GM12878 (cell line): Measurements from ENCODE around the gene GLE1. TPM values are rescaled to one million over a fixed set of nuclear protein-coding genes. Genes with fewer than 3 reads are reported as not detected.

Experiments used
- ATAC-seq: fragments of 200-7000 bp; cut with Tn5 transposase; 3 replicates; pipeline ENCODE4 v1.9.1; 2020; ENCODE audit warnings: mild to moderate bottlenecking, moderate library complexity
- BruUV-seq: library from RNA; stranded (reverse); fragments of 400-500 nt; replicated peaks from 2 replicates; lab custom pipeline; 2021; lab: Mats Ljungman, UMichigan
- CTCF ChIA-PET: fragments of 300-600 bp; sonication (Branson Sonifier 250); formaldehyde crosslinking; extraction: SDS; loops from one replicate; lab custom pipeline; 2021; ENCODE audit warnings: inconsistent platforms; lab: Yijun Ruan, JAX
- POLR2A ChIA-PET: fragments of 350-600 bp; formaldehyde crosslinking; extraction: SDS; loops from one replicate; lab custom pipeline; 2021; ENCODE audit warnings: inconsistent platforms; lab: Charles Lee
- RAD21 ChIA-PET: fragments of 300-600 bp; sonication (Branson Sonifier 250); formaldehyde crosslinking; loops from one replicate; lab custom pipeline; 2023; ENCODE audit warnings: antibody characterized with exemption; ENCODE audit not compliant: unreplicated experiment; lab: Charles Lee
- SMC1A ChIA-PET: fragments of 300-600 bp; sonication (Branson Sonifier 250); formaldehyde crosslinking; loops from one replicate; lab custom pipeline; 2023; ENCODE audit not compliant: unreplicated experiment, uncharacterized antibody; lab: Charles Lee
- DNase-seq: peaks from one replicate; pipeline ENCODE4 v3.0.0-alpha.2; 2011; ENCODE audit warnings: low read depth, low spot score
- FAIRE-seq: peaks from 3 replicates; lab custom pipeline; 2011; peaks lifted over from hg19 to GRCh38; lab: Jason Lieb, UNC
- H2AFZ ChIP-seq: 2 replicates; pipeline ENCODE4 v1.6.0; 2011; ENCODE audit warnings: low read depth, low read length, control low read depth; ENCODE audit not compliant: control insufficient read depth
- H3K27ac ChIP-seq: 2 replicates; pipeline ENCODE4 v1.5.1; 2011; ENCODE audit warnings: control low read depth; ENCODE audit not compliant: control insufficient read depth, insufficient read depth
- H3K27me3 ChIP-seq, 2 experiments: replicated peaks in 1 of 2; 2 replicates each; pipeline versions ENCODE4 v1.6.0 to v1.6.1; 2011; ENCODE audit warnings: low read length in 1 of 2; ENCODE audit not compliant: control insufficient read depth in 2 of 2, insufficient read depth in 2 of 2
- H3K36me3 ChIP-seq, 2 experiments: 2 replicates each; pipeline ENCODE4 v1.5.1; 2011; ENCODE audit warnings: low read length in 1 of 2; ENCODE audit not compliant: control insufficient read depth in 2 of 2, insufficient read depth in 2 of 2
- H3K4me1 ChIP-seq: 2 replicates; pipeline ENCODE4 v1.6.1; 2011; ENCODE audit warnings: mild to moderate bottlenecking, low read length, moderate library complexity, mixed read lengths; ENCODE audit not compliant: control insufficient read depth, insufficient read depth
- H3K4me2 ChIP-seq: 2 replicates; pipeline ENCODE4 v1.6.0; 2011; ENCODE audit warnings: control low read depth; ENCODE audit not compliant: control insufficient read depth, insufficient read depth
- H3K4me3 ChIP-seq: fragments of 200-600 bp; sonication (generic); 2 replicates; pipeline ENCODE4 v1.5.1; 2016
- H3K79me2 ChIP-seq: 2 replicates; pipeline ENCODE4 v1.6.0; 2011; ENCODE audit warnings: low read length; ENCODE audit not compliant: control insufficient read depth, insufficient read depth
- H3K9ac ChIP-seq: 2 replicates; pipeline ENCODE4 v1.8.0; 2011; ENCODE audit warnings: low read length, control low read depth, mixed read lengths; ENCODE audit not compliant: control insufficient read depth, insufficient read depth
- H3K9me3 ChIP-seq: replicated peaks from 3 replicates; pipeline ENCODE4 v1.5.1; 2011; ENCODE audit warnings: mild to moderate bottlenecking, low read length; ENCODE audit not compliant: control insufficient read depth, insufficient read depth
- H4K20me1 ChIP-seq: 2 replicates; pipeline ENCODE4 v1.6.0; 2011; ENCODE audit not compliant: control insufficient read depth, insufficient read depth
- CHD1 ChIP-seq: IDR thresholded peaks from 2 replicates; pipeline ENCODE4 v1.6.1; 2012; ENCODE audit warnings: low read depth, low read length, improper control_type of control experiment
- CHD2 ChIP-seq: IDR thresholded peaks from 2 replicates; pipeline ENCODE4 v1.6.1; 2011; ENCODE audit warnings: low read depth, low read length, improper control_type of control experiment, borderline replicate concordance
- ELK1 ChIP-seq: IDR thresholded peaks from 2 replicates; pipeline ENCODE4 v1.6.1; 2012; ENCODE audit warnings: low read depth, low read length, improper control_type of control experiment
- EP300 ChIP-seq, 2 experiments: fragments of 150-350 bp in 1 of 2; IDR thresholded peaks; 2 replicates each; pipeline ENCODE4 v1.6.1; 2011 to 2012; ENCODE audit warnings: low read depth in 2 of 2, low read length in 2 of 2, borderline replicate concordance in 1 of 2, improper control_type of control experiment in 1 of 2, inconsistent platforms in 1 of 2; ENCODE audit not compliant: control insufficient read depth in 1 of 2
- ESRRA ChIP-seq: IDR thresholded peaks from 2 replicates; pipeline ENCODE4 v1.6.1; 2012; ENCODE audit warnings: mild to moderate bottlenecking, low read length, improper control_type of control experiment
- ETV6 ChIP-seq, 2 experiments: fragments of 450-650 bp in 1 of 2; IDR thresholded peaks in 1 of 2; conservative IDR thresholded peaks in 1 of 2; 2 replicates each; pipeline ENCODE4 v1.6.1; 2014; ENCODE audit warnings: antibody characterized with exemption in 1 of 2, borderline replicate concordance in 1 of 2, low read depth in 1 of 2, mild to moderate bottlenecking in 1 of 2, moderate library complexity in 1 of 2
- HCFC1 ChIP-seq: fragments of 150-350 bp; IDR thresholded peaks from 2 replicates; pipeline ENCODE4 v1.6.1; 2014; ENCODE audit warnings: low read length
- HDAC2 ChIP-seq: fragments of 200-600 bp; sonication (generic); IDR thresholded peaks from 2 replicates; pipeline ENCODE4 v1.6.1; 2017
- HDGF ChIP-seq: fragments of 450-650 bp; IDR thresholded peaks from 2 replicates; pipeline ENCODE4 v1.6.1; 2016; ENCODE audit warnings: antibody characterized with exemption
- KAT2A ChIP-seq: conservative IDR thresholded peaks from 2 replicates; pipeline ENCODE4 v1.6.1; 2011; ENCODE audit warnings: low read depth, low read length; ENCODE audit not compliant: control insufficient read depth
- MLLT1 ChIP-seq: fragments of 450-650 bp; IDR thresholded peaks from 2 replicates; pipeline ENCODE4 v1.6.1; 2016; ENCODE audit warnings: mild to moderate bottlenecking
- NFXL1 ChIP-seq: fragments of 450-650 bp; IDR thresholded peaks from 2 replicates; pipeline ENCODE4 v1.6.1; 2017; ENCODE audit warnings: antibody characterized with exemption, mild to moderate bottlenecking, borderline replicate concordance
- NFYB ChIP-seq: IDR thresholded peaks from 2 replicates; pipeline ENCODE4 v1.6.1; 2011; ENCODE audit warnings: low read depth, mild to moderate bottlenecking, low read length, improper control_type of control experiment, moderate library complexity; ENCODE audit not compliant: insufficient read depth
- PML ChIP-seq: IDR thresholded peaks from 2 replicates; pipeline ENCODE4 v1.6.1; 2012; ENCODE audit warnings: low read length, inconsistent platforms
- RAD21 ChIP-seq: IDR thresholded peaks from 2 replicates; pipeline ENCODE4 v1.6.1; 2011; ENCODE audit warnings: mild to moderate bottlenecking, low read depth, low read length, moderate library complexity; ENCODE audit not compliant: insufficient read depth
- SMAD5 ChIP-seq: IDR thresholded peaks from 2 replicates; pipeline ENCODE4 v1.6.1; 2016; ENCODE audit warnings: antibody characterized with exemption, low read depth
- TCF7 ChIP-seq: IDR thresholded peaks from 2 replicates; pipeline ENCODE4 v1.6.1; 2014; ENCODE audit warnings: antibody characterized with exemption, borderline replicate concordance
- ZBTB33 ChIP-seq: fragments of 450-650 bp; IDR thresholded peaks from 2 replicates; pipeline ENCODE4 v1.6.1; 2017; ENCODE audit warnings: mild to moderate bottlenecking
- ZNF217 ChIP-seq: fragments of 450-650 bp; IDR thresholded peaks from 2 replicates; pipeline ENCODE4 v1.6.1; 2017; ENCODE audit warnings: antibody characterized with exemption, mild to moderate bottlenecking
- WGBS: methylation state at CpG from one replicate; pipeline ENCODE4 v1.1.6; 2016; ENCODE audit warnings: low lambda C conversion rate; ENCODE audit not compliant: insufficient replicate concordance, insufficient coverage; ENCODE audit errors: missing lambda C conversion rate; 5-methylcytosine and 5-hydroxymethylcytosine counted together
- in situ Hi-C: fragments of 300-500 bp; cut with MboI; formaldehyde crosslinking; loops from 9 replicates; pipeline ENCODE4 v1.14.3; 2018; ENCODE audit warnings: mixed read lengths
- intact Hi-C: fragments of 100-400 bp; cut with micrococcal nuclease; formaldehyde crosslinking; loops from one replicate; pipeline ENCODE4 v1.14.2; 2022; ENCODE audit not compliant: unreplicated experiment
- polyA plus RNA-seq, 11 experiments: library from polyadenylated mRNA; depleted of rRNA in 4 of 11; unstranded in 6 of 11; stranded (reverse) in 5 of 11; fragments of >200 nt; fragmentation: Nextera tagmentation in 4 of 11; fragmentation: Illumina TruSeq in 1 of 11; extraction: Ambion mirVana in 4 of 11; extraction: Trizol in 1 of 11; gene quantifications; 1 replicate in 1 of 11; 2 replicates in 10 of 11; pipeline versions ENCODE4 v1.2.1 to v1.2.3, GENCODE V29; 2011 to 2016; ENCODE audit warnings: inconsistent platforms in 2 of 11, missing spikeins in 2 of 11, low read depth in 1 of 11
- total RNA-seq, 4 experiments: library from RNA; depleted of rRNA in 3 of 4; stranded (reverse); fragments of >200 nt in 3 of 4; fragmentation: Illumina TruSeq in 1 of 4; extraction: Trizol in 1 of 4; gene quantifications; 2 replicates each; pipeline versions ENCODE4 v1.2.1 to v1.2.3, GENCODE V29; 2013 to 2021
- TF ChIP-seq, protein P1 (sequence below): fragments of 150-350 bp; IDR thresholded peaks from 2 replicates; pipeline ENCODE4 v1.6.1; 2014; ENCODE audit warnings: mild to moderate bottlenecking, low read depth, low read length

The GLE1 gene
- total and polyA plus RNA-seq, 10 of the 15 experiments (the other 5 are each of a cell fraction or from before 2014, with no cell fraction given), result 17.4 to 52.0 (median 37.7) TPM

DNA sequence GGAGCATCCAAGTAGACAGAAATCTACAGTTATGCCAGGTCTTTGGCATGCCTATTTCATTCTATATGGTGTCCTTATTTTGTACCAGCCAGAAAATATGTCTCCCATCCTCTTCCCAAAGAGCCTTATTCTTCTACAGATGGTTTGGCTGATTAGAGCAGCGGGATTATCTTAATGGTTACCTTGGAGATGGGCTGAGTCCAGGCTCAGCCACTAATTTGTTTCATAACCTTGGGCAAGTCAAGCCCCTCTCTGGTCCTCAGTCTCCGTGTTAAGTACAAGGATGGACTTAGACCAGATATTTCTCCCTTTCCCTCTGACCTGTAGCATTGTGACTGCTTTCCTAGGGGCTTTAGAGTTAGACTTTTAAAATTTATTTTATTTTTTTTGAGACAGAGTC, 11.1 kb upstream of the GLE1 start:
- RAD21 ChIA-PET, result no interaction called here
- no peak overlapping the region for H3K9ac ChIP-seq

More for the DNA sequence above, 11.1 kb upstream of the GLE1 start:
- Histone ChIP-seq H4K20me1 (no peaks in the 10 kb centered on the region), H3K36me3 (peaks cover 24 to 32% of the 10 kb centered on the region in 2 experiments), H3K4me3 (no peak overlapping the region), H3K4me2 (no peak overlapping the region), H3K27me3 (no peaks in the 10 kb centered on the region), H3K9me3 (no peaks in the 10 kb centered on the region), H3K27ac (no peak overlapping the region), H3K4me1 (no peaks in the 10 kb centered on the region), H2AFZ (no peak overlapping the region)
- ChIA-PET SMC1A (no interaction called here), POLR2A (no interaction called here), CTCF (interaction anchor here (1.2 kb wide), 1 partner anchor 27 kb away, joined by 3 read pairs; no protein-coding TSS in a partner anchor)
- ATAC-seq (no peak), DNase-seq (no peak)
- BruUV-seq, result no TSS peak
- in situ Hi-C loops (no loop called here), intact Hi-C loops (no loop called here)
- 72% methylated on average over 2 of the region's 2 CpGs for WGBS
- no peak for TF ChIP-seq NFYB
- TF ChIP-seq, protein P1, sequence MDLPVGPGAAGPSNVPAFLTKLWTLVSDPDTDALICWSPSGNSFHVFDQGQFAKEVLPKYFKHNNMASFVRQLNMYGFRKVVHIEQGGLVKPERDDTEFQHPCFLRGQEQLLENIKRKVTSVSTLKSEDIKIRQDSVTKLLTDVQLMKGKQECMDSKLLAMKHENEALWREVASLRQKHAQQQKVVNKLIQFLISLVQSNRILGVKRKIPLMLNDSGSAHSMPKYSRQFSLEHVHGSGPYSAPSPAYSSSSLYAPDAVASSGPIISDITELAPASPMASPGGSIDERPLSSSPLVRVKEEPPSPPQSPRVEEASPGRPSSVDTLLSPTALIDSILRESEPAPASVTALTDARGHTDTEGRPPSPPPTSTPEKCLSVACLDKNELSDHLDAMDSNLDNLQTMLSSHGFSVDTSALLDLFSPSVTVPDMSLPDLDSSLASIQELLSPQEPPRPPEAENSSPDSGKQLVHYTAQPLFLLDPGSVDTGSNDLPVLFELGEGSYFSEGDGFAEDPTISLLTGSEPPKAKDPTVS, result no peak
- TF ChIP-seq ZNF217, result no peak
- TF ChIP-seq TCF7, result no peak
- no peak for TF ChIP-seq CHD2
- no peak for TF ChIP-seq NFXL1
- no peak for TF ChIP-seq ESRRA
- no peak for TF ChIP-seq CHD1
- no peak for TF ChIP-seq ETV6 (conservative IDR thresholded peaks at IDR 0.05 in 1 of 2, IDR thresholded peaks at IDR 0.05 in 1 of 2; ENCODE audit: borderline replicate concordance in 1 of 2, low read depth in 1 of 2)
- TF ChIP-seq SMAD5, result no peak
- TF ChIP-seq HDGF, result no peak
- TF ChIP-seq EP300 (IDR thresholded peaks at IDR 0.05; ENCODE audit: borderline replicate concordance in 1 of 2, control insufficient read depth in 1 of 2, low read depth in 2 of 2, low read length in 2 of 2), result no peak
- TF ChIP-seq PML, result no peak
- no peak for TF ChIP-seq KAT2A
- no peak for TF ChIP-seq ZBTB33
- TF ChIP-seq RAD21, result no peak
- no peak for TF ChIP-seq HCFC1
- no peak for TF ChIP-seq ELK1
- TF ChIP-seq MLLT1, result no peak
- TF ChIP-seq HDAC2, result no peak
- TF ChIP-seq, all 136 proteins: peak for 0
- no peak for FAIRE-seq
- no peaks in the 10 kb centered on the region for H3K79me2 ChIP-seq
